GM12878 (cell line): ENCODE measurements around the gene THRA. TPM values are rescaled to one million over a fixed set of nuclear protein-coding genes. Genes with fewer than 3 reads are reported as not detected.

Source experiments
- ATAC-seq: fragments of 200-7000 bp; cut with Tn5 transposase; 3 replicates; pipeline ENCODE4 v1.9.1; 2020; ENCODE audit warnings: mild to moderate bottlenecking, moderate library complexity
- BruUV-seq: library from RNA; stranded (reverse); fragments of 400-500 nt; replicated peaks from 2 replicates; lab custom pipeline; 2021; lab: Mats Ljungman, UMichigan
- CTCF ChIA-PET: fragments of 300-600 bp; sonication (Branson Sonifier 250); formaldehyde crosslinking; extraction: SDS; loops from one replicate; lab custom pipeline; 2021; ENCODE audit warnings: inconsistent platforms; lab: Yijun Ruan, JAX
- POLR2A ChIA-PET: fragments of 350-600 bp; formaldehyde crosslinking; extraction: SDS; loops from one replicate; lab custom pipeline; 2021; ENCODE audit warnings: inconsistent platforms; lab: Charles Lee
- RAD21 ChIA-PET: fragments of 300-600 bp; sonication (Branson Sonifier 250); formaldehyde crosslinking; loops from one replicate; lab custom pipeline; 2023; ENCODE audit warnings: antibody characterized with exemption; ENCODE audit not compliant: unreplicated experiment; lab: Charles Lee
- SMC1A ChIA-PET: fragments of 300-600 bp; sonication (Branson Sonifier 250); formaldehyde crosslinking; loops from one replicate; lab custom pipeline; 2023; ENCODE audit not compliant: unreplicated experiment, uncharacterized antibody; lab: Charles Lee
- DNase-seq: peaks from one replicate; pipeline ENCODE4 v3.0.0-alpha.2; 2011; ENCODE audit warnings: low read depth, low spot score
- FAIRE-seq: peaks from 3 replicates; lab custom pipeline; 2011; peaks lifted over from hg19 to GRCh38; lab: Jason Lieb, UNC
- H2AFZ ChIP-seq: 2 replicates; pipeline ENCODE4 v1.6.0; 2011; ENCODE audit warnings: low read depth, low read length, control low read depth; ENCODE audit not compliant: control insufficient read depth
- H3K27ac ChIP-seq: 2 replicates; pipeline ENCODE4 v1.5.1; 2011; ENCODE audit warnings: control low read depth; ENCODE audit not compliant: control insufficient read depth, insufficient read depth
- H3K27me3 ChIP-seq, 2 experiments: replicated peaks in 1 of 2; 2 replicates each; pipeline versions ENCODE4 v1.6.0 to v1.6.1; 2011; ENCODE audit warnings: low read length in 1 of 2; ENCODE audit not compliant: control insufficient read depth in 2 of 2, insufficient read depth in 2 of 2
- H3K36me3 ChIP-seq, 2 experiments: 2 replicates each; pipeline ENCODE4 v1.5.1; 2011; ENCODE audit warnings: low read length in 1 of 2; ENCODE audit not compliant: control insufficient read depth in 2 of 2, insufficient read depth in 2 of 2
- H3K4me1 ChIP-seq: 2 replicates; pipeline ENCODE4 v1.6.1; 2011; ENCODE audit warnings: mild to moderate bottlenecking, low read length, moderate library complexity, mixed read lengths; ENCODE audit not compliant: control insufficient read depth, insufficient read depth
- H3K4me2 ChIP-seq: 2 replicates; pipeline ENCODE4 v1.6.0; 2011; ENCODE audit warnings: control low read depth; ENCODE audit not compliant: control insufficient read depth, insufficient read depth
- H3K4me3 ChIP-seq: fragments of 200-600 bp; sonication (generic); 2 replicates; pipeline ENCODE4 v1.5.1; 2016
- H3K79me2 ChIP-seq: 2 replicates; pipeline ENCODE4 v1.6.0; 2011; ENCODE audit warnings: low read length; ENCODE audit not compliant: control insufficient read depth, insufficient read depth
- H3K9ac ChIP-seq: 2 replicates; pipeline ENCODE4 v1.8.0; 2011; ENCODE audit warnings: low read length, control low read depth, mixed read lengths; ENCODE audit not compliant: control insufficient read depth, insufficient read depth
- H3K9me3 ChIP-seq: replicated peaks from 3 replicates; pipeline ENCODE4 v1.5.1; 2011; ENCODE audit warnings: mild to moderate bottlenecking, low read length; ENCODE audit not compliant: control insufficient read depth, insufficient read depth
- H4K20me1 ChIP-seq: 2 replicates; pipeline ENCODE4 v1.6.0; 2011; ENCODE audit not compliant: control insufficient read depth, insufficient read depth
- BCL11A ChIP-seq: IDR thresholded peaks from 2 replicates; pipeline ENCODE4 v1.6.1; 2011; ENCODE audit warnings: low read depth, low read length
- TCF3 ChIP-seq: IDR thresholded peaks from 2 replicates; pipeline ENCODE4 v1.6.1; 2012; ENCODE audit warnings: low read depth, mild to moderate bottlenecking, low read length, borderline replicate concordance; ENCODE audit not compliant: insufficient read depth
- ZSCAN29 ChIP-seq: fragments of 450-650 bp; IDR thresholded peaks from 2 replicates; pipeline ENCODE4 v1.6.1; 2017; ENCODE audit warnings: mild to moderate bottlenecking, moderate library complexity
- WGBS: methylation state at CpG from one replicate; pipeline ENCODE4 v1.1.6; 2016; ENCODE audit warnings: low lambda C conversion rate; ENCODE audit not compliant: insufficient replicate concordance, insufficient coverage; ENCODE audit errors: missing lambda C conversion rate; 5-methylcytosine and 5-hydroxymethylcytosine counted together
- in situ Hi-C: fragments of 300-500 bp; cut with MboI; formaldehyde crosslinking; loops from 9 replicates; pipeline ENCODE4 v1.14.3; 2018; ENCODE audit warnings: mixed read lengths
- intact Hi-C: fragments of 100-400 bp; cut with micrococcal nuclease; formaldehyde crosslinking; loops from one replicate; pipeline ENCODE4 v1.14.2; 2022; ENCODE audit not compliant: unreplicated experiment
- polyA plus RNA-seq, 11 experiments: library from polyadenylated mRNA; depleted of rRNA in 4 of 11; unstranded in 6 of 11; stranded (reverse) in 5 of 11; fragments of >200 nt; fragmentation: Nextera tagmentation in 4 of 11; fragmentation: Illumina TruSeq in 1 of 11; extraction: Ambion mirVana in 4 of 11; extraction: Trizol in 1 of 11; gene quantifications; 1 replicate in 1 of 11; 2 replicates in 10 of 11; pipeline versions ENCODE4 v1.2.1 to v1.2.3, GENCODE V29; 2011 to 2016; ENCODE audit warnings: inconsistent platforms in 2 of 11, missing spikeins in 2 of 11, low read depth in 1 of 11
- total RNA-seq, 4 experiments: library from RNA; depleted of rRNA in 3 of 4; stranded (reverse); fragments of >200 nt in 3 of 4; fragmentation: Illumina TruSeq in 1 of 4; extraction: Trizol in 1 of 4; gene quantifications; 2 replicates each; pipeline versions ENCODE4 v1.2.1 to v1.2.3, GENCODE V29; 2013 to 2021

Gene THRA
- total and polyA plus RNA-seq, 10 of the 15 experiments (the other 5 are each of a cell fraction or from before 2014, with no cell fraction given) = 0.03 to 2.0 (median 0.64) TPM

DNA sequence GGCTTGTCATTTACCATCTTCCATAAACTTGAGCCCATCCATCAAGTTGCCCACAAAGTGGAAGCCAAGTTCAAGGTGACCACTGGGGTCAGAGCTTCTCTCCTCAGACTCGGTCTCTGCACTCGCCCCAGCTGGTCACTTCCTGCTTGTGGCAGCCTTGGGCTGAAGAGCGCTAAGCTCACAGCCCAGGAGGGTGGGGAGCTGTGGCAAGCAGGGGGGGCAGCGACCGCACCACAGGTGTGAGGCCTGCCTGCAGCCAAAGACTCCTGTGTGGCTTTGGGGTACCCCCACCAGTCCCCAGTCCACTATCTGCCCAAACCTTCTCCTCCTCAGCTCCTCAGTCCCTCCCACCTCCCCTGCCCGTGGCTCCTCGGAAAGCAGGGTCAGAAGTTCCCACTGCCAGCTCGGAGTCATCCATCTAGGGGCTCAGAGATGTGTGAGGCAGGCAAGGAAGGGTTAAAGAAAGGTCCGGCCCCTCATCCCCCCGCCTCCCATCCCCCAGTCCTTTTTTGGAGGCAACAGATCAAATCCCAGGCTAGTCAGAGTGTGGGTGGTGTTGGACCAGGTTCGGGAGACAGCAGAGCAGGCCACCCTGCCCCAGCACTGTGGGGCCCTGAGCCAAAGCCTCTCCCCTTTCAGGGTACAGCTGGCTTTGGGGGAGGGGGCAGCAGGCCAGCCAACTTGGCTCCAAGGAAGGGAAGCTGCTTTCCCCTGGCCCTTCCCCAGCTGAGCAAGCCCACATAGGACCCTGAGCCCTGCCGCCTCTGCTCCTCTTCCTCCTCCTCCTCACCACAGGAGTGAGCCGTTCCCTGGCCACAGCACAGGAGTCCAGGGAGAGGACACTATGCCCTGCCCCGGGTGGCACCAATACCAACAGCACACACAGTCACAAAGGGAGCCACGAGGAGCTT, 44.3 kb upstream of the THRA start:
- Histone ChIP-seq H2AFZ (no peak overlapping the region), H4K20me1 (no peaks in the 10 kb centered on the region), H3K4me2 (no peak overlapping the region), H3K79me2 (no peaks in the 10 kb centered on the region), H3K4me3 (no peak overlapping the region), H3K27me3 (no peaks in the 10 kb centered on the region), H3K4me1 (peaks cover 8% of the 10 kb centered on the region), H3K9ac (no peak overlapping the region), H3K9me3 (no peaks in the 10 kb centered on the region), H3K36me3 (peaks cover 4 to 10% of the 10 kb centered on the region in 2 experiments; a peak in 3 of 4 replicates), H3K27ac (no peak overlapping the region)
- in situ Hi-C loops (loop anchor here (25.0 kb wide), 1 partner anchor 269 kb away; the partner anchor contains the start of gene CDC6), intact Hi-C loops (no loop called here)
- no TSS peak for BruUV-seq
- ChIA-PET SMC1A (interaction anchor here (1.3 kb wide), 2 partner anchors 93 to 95 kb away, joined by 3 read pairs; no protein-coding TSS in a partner anchor), RAD21 (interaction anchor here (5.4 kb wide), 1 partner anchor 94 kb away, joined by 52 read pairs; no protein-coding TSS in a partner anchor), POLR2A (interaction anchor here (0.5 kb wide), 1 partner anchor 256 kb away, joined by 9 read pairs; no protein-coding TSS in a partner anchor), CTCF (interaction anchor here (0.8 to 2.6 kb wide), 4 partner anchors 9 to 165 kb away, joined by 3 to 10 read pairs (median 6); no protein-coding TSS in a partner anchor)
- WGBS = 75% methylated on average over 15 of the region's 15 CpGs
- DNase-seq (no peak), FAIRE-seq (no peak), ATAC-seq (no peak)
- TF ChIP-seq TCF3 (no peak), ZSCAN29 (no peak), BCL11A (no peak)
